Neural cell (in vitro differentiated cells): Measurements from ENCODE around the gene TMEM115.

Experiments used
- EP300 ChIP-seq: fragments of 450-650 bp; conservative IDR thresholded peaks from 2 replicates; pipeline ENCODE4 v1.6.1; 2014; ENCODE audit warnings: antibody characterized with exemption, mild to moderate bottlenecking, moderate library complexity; ENCODE audit not compliant: poor library complexity, severe bottlenecking
- EZH2 ChIP-seq: fragments of 200-600, 300-800 bp; shearing (Covaris generic), sonication (generic); IDR thresholded peaks from 2 replicates; pipeline ENCODE4 v1.6.1; 2014; ENCODE audit warnings: antibody characterized with exemption, low read length, borderline replicate concordance, mild to moderate bottlenecking; ENCODE audit not compliant: insufficient read depth, poor library complexity, severe bottlenecking
- MXI1 ChIP-seq: fragments of 450-650 bp; conservative IDR thresholded peaks from 2 replicates; pipeline ENCODE4 v1.6.1; 2014; ENCODE audit warnings: antibody characterized with exemption, mild to moderate bottlenecking; ENCODE audit not compliant: poor library complexity, severe bottlenecking
- POLR2AphosphoS5 ChIP-seq: IDR thresholded peaks from 2 replicates; pipeline ENCODE4 v1.6.1; 2012
- RAD21 ChIP-seq: fragments of 450-650 bp; conservative IDR thresholded peaks from 2 replicates; pipeline ENCODE4 v1.6.1; 2014; ENCODE audit warnings: antibody characterized with exemption, mild to moderate bottlenecking, moderate library complexity
- SMC3 ChIP-seq: fragments of 450-650 bp; conservative IDR thresholded peaks from 2 replicates; pipeline ENCODE4 v1.6.1; 2014; ENCODE audit warnings: antibody characterized with exemption, mild to moderate bottlenecking, moderate library complexity; ENCODE audit not compliant: poor library complexity
- TAF1 ChIP-seq: IDR thresholded peaks from 2 replicates; pipeline ENCODE4 v1.6.1; 2012; ENCODE audit warnings: low read depth
- TF ChIP-seq, protein P1 (sequence below): fragments of 450-650 bp; IDR thresholded peaks from 2 replicates; pipeline ENCODE4 v1.5.1; 2014; ENCODE audit warnings: antibody characterized with exemption, mild to moderate bottlenecking, moderate library complexity; ENCODE audit not compliant: poor library complexity, severe bottlenecking
- TF ChIP-seq, protein P2 (sequence below): IDR thresholded peaks from 2 replicates; pipeline ENCODE4 v1.6.1; 2012; ENCODE audit warnings: borderline replicate concordance

DNA sequence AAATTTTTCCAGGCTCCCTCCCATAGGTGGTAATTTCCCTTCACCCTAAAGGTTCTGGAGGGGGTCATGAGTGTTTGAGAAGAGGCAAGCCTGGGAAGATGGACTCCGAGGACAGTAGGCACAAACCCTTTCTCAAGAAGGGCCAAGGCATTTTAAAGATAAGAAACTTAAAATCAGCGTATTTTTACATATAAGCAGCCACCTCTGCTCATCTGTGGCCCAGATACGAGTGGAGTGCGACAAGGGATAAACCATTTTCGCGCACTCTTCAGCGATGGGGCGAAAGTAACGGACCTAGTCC is 19.2 kb downstream of the TMEM115 start:
- TF ChIP-seq EZH2, result no peak
- TF ChIP-seq, protein P1, sequence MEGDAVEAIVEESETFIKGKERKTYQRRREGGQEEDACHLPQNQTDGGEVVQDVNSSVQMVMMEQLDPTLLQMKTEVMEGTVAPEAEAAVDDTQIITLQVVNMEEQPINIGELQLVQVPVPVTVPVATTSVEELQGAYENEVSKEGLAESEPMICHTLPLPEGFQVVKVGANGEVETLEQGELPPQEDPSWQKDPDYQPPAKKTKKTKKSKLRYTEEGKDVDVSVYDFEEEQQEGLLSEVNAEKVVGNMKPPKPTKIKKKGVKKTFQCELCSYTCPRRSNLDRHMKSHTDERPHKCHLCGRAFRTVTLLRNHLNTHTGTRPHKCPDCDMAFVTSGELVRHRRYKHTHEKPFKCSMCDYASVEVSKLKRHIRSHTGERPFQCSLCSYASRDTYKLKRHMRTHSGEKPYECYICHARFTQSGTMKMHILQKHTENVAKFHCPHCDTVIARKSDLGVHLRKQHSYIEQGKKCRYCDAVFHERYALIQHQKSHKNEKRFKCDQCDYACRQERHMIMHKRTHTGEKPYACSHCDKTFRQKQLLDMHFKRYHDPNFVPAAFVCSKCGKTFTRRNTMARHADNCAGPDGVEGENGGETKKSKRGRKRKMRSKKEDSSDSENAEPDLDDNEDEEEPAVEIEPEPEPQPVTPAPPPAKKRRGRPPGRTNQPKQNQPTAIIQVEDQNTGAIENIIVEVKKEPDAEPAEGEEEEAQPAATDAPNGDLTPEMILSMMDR, result no peak
- TF ChIP-seq, protein P2, sequence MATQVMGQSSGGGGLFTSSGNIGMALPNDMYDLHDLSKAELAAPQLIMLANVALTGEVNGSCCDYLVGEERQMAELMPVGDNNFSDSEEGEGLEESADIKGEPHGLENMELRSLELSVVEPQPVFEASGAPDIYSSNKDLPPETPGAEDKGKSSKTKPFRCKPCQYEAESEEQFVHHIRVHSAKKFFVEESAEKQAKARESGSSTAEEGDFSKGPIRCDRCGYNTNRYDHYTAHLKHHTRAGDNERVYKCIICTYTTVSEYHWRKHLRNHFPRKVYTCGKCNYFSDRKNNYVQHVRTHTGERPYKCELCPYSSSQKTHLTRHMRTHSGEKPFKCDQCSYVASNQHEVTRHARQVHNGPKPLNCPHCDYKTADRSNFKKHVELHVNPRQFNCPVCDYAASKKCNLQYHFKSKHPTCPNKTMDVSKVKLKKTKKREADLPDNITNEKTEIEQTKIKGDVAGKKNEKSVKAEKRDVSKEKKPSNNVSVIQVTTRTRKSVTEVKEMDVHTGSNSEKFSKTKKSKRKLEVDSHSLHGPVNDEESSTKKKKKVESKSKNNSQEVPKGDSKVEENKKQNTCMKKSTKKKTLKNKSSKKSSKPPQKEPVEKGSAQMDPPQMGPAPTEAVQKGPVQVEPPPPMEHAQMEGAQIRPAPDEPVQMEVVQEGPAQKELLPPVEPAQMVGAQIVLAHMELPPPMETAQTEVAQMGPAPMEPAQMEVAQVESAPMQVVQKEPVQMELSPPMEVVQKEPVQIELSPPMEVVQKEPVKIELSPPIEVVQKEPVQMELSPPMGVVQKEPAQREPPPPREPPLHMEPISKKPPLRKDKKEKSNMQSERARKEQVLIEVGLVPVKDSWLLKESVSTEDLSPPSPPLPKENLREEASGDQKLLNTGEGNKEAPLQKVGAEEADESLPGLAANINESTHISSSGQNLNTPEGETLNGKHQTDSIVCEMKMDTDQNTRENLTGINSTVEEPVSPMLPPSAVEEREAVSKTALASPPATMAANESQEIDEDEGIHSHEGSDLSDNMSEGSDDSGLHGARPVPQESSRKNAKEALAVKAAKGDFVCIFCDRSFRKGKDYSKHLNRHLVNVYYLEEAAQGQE, result no peak
- no peak for TF ChIP-seq RAD21
- TF ChIP-seq TAF1, result no peak
- TF ChIP-seq POLR2AphosphoS5, result no peak
- TF ChIP-seq EP300, result no peak
- no peak for TF ChIP-seq MXI1
- TF ChIP-seq SMC3, result no peak
